B cell (primary cell): ENCODE data around the gene ETFDH. TPM values are rescaled to one million over a fixed set of nuclear protein-coding genes. Genes with fewer than 3 reads are reported as not detected.

Experiments
- ATAC-seq: fragments of 200-7000 bp; cut with Tn5 transposase; one replicate; pipeline ENCODE4 v1.10.0; 2021; ENCODE audit warnings: low read depth, mild to moderate bottlenecking, moderate number of reproducible peaks, moderate library complexity
- CTCF ChIA-PET: fragments of 350-600 bp; sonication (Branson Sonifier 250); formaldehyde crosslinking; loops from one replicate; lab custom pipeline; 2021; ENCODE audit warnings: antibody characterized with exemption, inconsistent platforms; lab: Charles Lee
- POLR2A ChIA-PET: fragments of 350-600 bp; sonication (Branson Sonifier 250); formaldehyde crosslinking; loops from one replicate; lab custom pipeline; 2021; ENCODE audit warnings: antibody characterized with exemption; lab: Charles Lee
- DNase-seq: peaks from one replicate; pipeline ENCODE4 v3.0.0; 2013
- H2AFZ ChIP-seq: 2 replicates; pipeline ENCODE4 v1.6.1; 2012; ENCODE audit warnings: mild to moderate bottlenecking, low read depth, low read length; ENCODE audit not compliant: insufficient read depth, poor library complexity, severe bottlenecking
- H3K27ac ChIP-seq, 2 donors: 1 replicate in 1 of 2; 2 replicates in 1 of 2; pipeline ENCODE4 v1.5.1; 2012 to 2013; ENCODE audit warnings: low read length in 2 of 2, mild to moderate bottlenecking in 2 of 2, moderate library complexity in 1 of 2
- H3K27me3 ChIP-seq, 4 experiments: fragments of 200-600 bp in 1 of 4; sonication (generic) in 1 of 4; replicated peaks in 1 of 4; 1 replicate in 2 of 4; 2 replicates in 2 of 4; pipeline versions ENCODE4 v1.6.1 to v1.7.0; 2013 to 2016; ENCODE audit warnings: low read length in 3 of 4, mild to moderate bottlenecking in 2 of 4, mixed read lengths in 1 of 4, moderate library complexity in 1 of 4; ENCODE audit not compliant: insufficient read depth in 4 of 4, control insufficient read depth in 3 of 4; ENCODE audit errors: control extremely low read depth in 1 of 4
- H3K36me3 ChIP-seq, 2 experiments: replicated peaks in 1 of 2; 1 replicate in 1 of 2; 2 replicates in 1 of 2; pipeline versions ENCODE4 v1.6.1 to v1.7.1; 2013; ENCODE audit warnings: low read length in 1 of 2; ENCODE audit not compliant: insufficient read depth in 2 of 2, control insufficient read depth in 1 of 2; ENCODE audit errors: control extremely low read depth in 1 of 2, extremely low read depth in 1 of 2
- H3K4me1 ChIP-seq, 2 donors: fragments of 200-600 bp in 1 of 2; sonication (generic) in 1 of 2; 1 replicate in 1 of 2; 2 replicates in 1 of 2; pipeline versions ENCODE4 v1.5.1 to v1.6.1; 2013 to 2017; ENCODE audit warnings: low read length in 2 of 2; ENCODE audit not compliant: control insufficient read depth in 2 of 2, insufficient read depth in 2 of 2
- H3K4me2 ChIP-seq: replicated peaks from 2 replicates; pipeline ENCODE3; 2012; ENCODE audit warnings: mild to moderate bottlenecking, low read depth, low read length; ENCODE audit not compliant: poor library complexity, severe bottlenecking
- H3K4me3 ChIP-seq, 5 experiments: fragments of 200-600 bp in 1 of 5; sonication (generic) in 1 of 5; 1 replicate in 3 of 5; 2 replicates in 2 of 5; pipeline versions ENCODE4 v1.5.1 to v1.7.0; 2011 to 2016; ENCODE audit warnings: low read length in 4 of 5, mild to moderate bottlenecking in 4 of 5, low read depth in 2 of 5, control low read depth in 1 of 5, moderate library complexity in 1 of 5; ENCODE audit not compliant: insufficient read depth in 1 of 5; ENCODE audit errors: control extremely low read depth in 1 of 5, extremely low read depth in 1 of 5
- H3K79me2 ChIP-seq: fragments of 200-600 bp; sonication (generic); one replicate; pipeline ENCODE4 v1.6.0; 2016; ENCODE audit warnings: low read length; ENCODE audit not compliant: control insufficient read depth, insufficient read depth
- H3K9ac ChIP-seq: fragments of 200-600 bp; sonication (generic); 2 replicates; pipeline ENCODE4 v1.6.1; 2017; ENCODE audit warnings: mild to moderate bottlenecking, low read length, moderate library complexity
- H3K9me3 ChIP-seq, 3 donors: one replicate each; pipeline versions ENCODE4 v1.6.1 to v1.7.1; 2013; ENCODE audit warnings: low read length in 2 of 3; ENCODE audit not compliant: control insufficient read depth in 2 of 3, insufficient read depth in 1 of 3; ENCODE audit errors: control extremely low read depth in 1 of 3
- H4K20me1 ChIP-seq: 2 replicates; pipeline ENCODE4 v1.6.0; 2012; ENCODE audit warnings: mild to moderate bottlenecking, low read length; ENCODE audit not compliant: insufficient read depth, control insufficient read depth, poor library complexity, severe bottlenecking
- H3K27ac Mint-ChIP-seq: one replicate; pipeline ENCODE4 v1.8.0; 2021; ENCODE audit warnings: mixed read lengths
- H3K27me3 Mint-ChIP-seq: one replicate; pipeline ENCODE4 v1.8.0; 2021; ENCODE audit warnings: mixed read lengths
- H3K4me1 Mint-ChIP-seq: one replicate; pipeline ENCODE4 v1.8.0; 2021; ENCODE audit warnings: mixed read lengths
- H3K4me3 Mint-ChIP-seq: one replicate; pipeline ENCODE4 v1.8.0; 2021; ENCODE audit warnings: mixed read lengths
- H3K9me3 Mint-ChIP-seq: one replicate; pipeline ENCODE4 v1.8.0; 2022; ENCODE audit warnings: mixed read lengths; ENCODE audit not compliant: insufficient read depth
- CTCF ChIP-seq: fragments of 200-600 bp; IDR thresholded peaks from one replicate; pipeline ENCODE4 v1.8.0; 2022; ENCODE audit warnings: antibody characterized with exemption, mild to moderate bottlenecking
- EZH2 ChIP-seq: IDR thresholded peaks from 2 replicates; pipeline ENCODE4 v1.6.1; 2012; ENCODE audit warnings: borderline replicate concordance, low read depth, mild to moderate bottlenecking, moderate library complexity, low read length; ENCODE audit not compliant: insufficient read depth, poor library complexity, severe bottlenecking
- WGBS: methylation state at CpG from one replicate; pipeline ENCODE4 v1.1.5; 2013; ENCODE audit warnings: missing lambda C conversion rate; ENCODE audit not compliant: insufficient coverage; 5-methylcytosine and 5-hydroxymethylcytosine counted together
- intact Hi-C: fragments of 100-400 bp; cut with micrococcal nuclease; formaldehyde crosslinking; loops from one replicate; pipeline ENCODE4 v1.10.0; 2022
- polyA plus RNA-seq: library from polyadenylated mRNA; depleted of rRNA; stranded (reverse); fragments of >200 nt; gene quantifications from 2 replicates; pipeline ENCODE4 v1.2.3, GENCODE V29; 2012
- total RNA-seq, 2 donors: library from RNA; stranded (reverse); fragments of 120-200 nt in 1 of 2; gene quantifications; 1 replicate in 1 of 2; 2 replicates in 1 of 2; pipeline versions ENCODE4 v1.2.3 to v1.2.4, GENCODE V29; 2013 to 2022

ETFDH gene
- total and polyA plus RNA-seq, 2 donors (not counting 1 experiment from before 2014, with no cell fraction given), result 7.8 to 10.8 TPM

- intact Hi-C loops, result no loop called here
- no CpG with 5 or more reads among the region's 2 CpGs for WGBS
- CTCF ChIA-PET, result interaction anchor here (0.9 to 1.1 kb wide), 2 partner anchors 12 to 41 kb away, joined by 3 read pairs; no protein-coding TSS in a partner anchor
Observed at GRCh38 chr4:158666892-158667291, 5.2 kb upstream of the ETFDH start.

More at GRCh38 chr4:158666892-158667291, 5.2 kb upstream of the ETFDH start:
- Mint-ChIP-seq H3K27me3 (no peaks in the 10 kb centered on the region), H3K27ac (no peak overlapping the region), H3K4me3 (no peak overlapping the region), H3K4me1 (peaks cover 9% of the 10 kb centered on the region), H3K9me3 (no peaks in the 10 kb centered on the region)
- no peak overlapping the region for H2AFZ ChIP-seq
- no peaks in the 10 kb centered on the region for H3K9me3 ChIP-seq
- H4K20me1 ChIP-seq, result no peaks in the 10 kb centered on the region
- H3K36me3 ChIP-seq, result no peaks in the 10 kb centered on the region
- TF ChIP-seq EZH2 (no peak), CTCF (no peak)
- ATAC-seq (no peak), DNase-seq (no peak)
- no peak overlapping the region for H3K4me3 ChIP-seq
- peaks cover 2% of the 10 kb centered on the region for H3K79me2 ChIP-seq
- H3K27ac ChIP-seq, result no peak overlapping the region
- H3K4me2 ChIP-seq, result no peak overlapping the region
- POLR2A ChIA-PET, result no interaction called here
- H3K4me1 ChIP-seq, result peaks cover 7% of the 10 kb centered on the region in 2 donors
- H3K27me3 ChIP-seq, result no peaks in the 10 kb centered on the region
- H3K9ac ChIP-seq, result no peak overlapping the region
